Measurements from ENCODE around the gene GTPBP4.
A peak's percentile ranks its signal among the peaks of the same experiment; 100 is the strongest.

GTPBP4 gene

DNA sequence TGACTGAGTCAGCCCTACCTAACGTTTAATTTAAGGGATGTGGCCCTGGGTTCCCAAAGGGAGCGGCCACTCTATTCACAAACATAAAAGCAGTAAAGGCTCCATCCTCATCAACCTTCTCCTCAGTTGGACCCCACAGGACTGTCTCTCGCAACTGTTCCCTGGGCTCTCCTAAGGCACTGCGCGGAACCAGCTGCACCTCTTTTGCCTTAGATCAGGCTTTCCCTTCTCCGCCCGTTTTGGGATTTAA, 689 bp upstream of the GTPBP4 start:
- peaks cover 0 to 3% of the 10 kb centered on the region in 2 donors for H3K36me3 ChIP-seq (ENCODE audit: control insufficient read depth in 2 of 2, insufficient read depth in 2 of 2, low read length in 2 of 2)
- peaks cover 11 to 22% of the 10 kb centered on the region in 2 donors for H3K4me1 ChIP-seq (ENCODE audit: control insufficient read depth in 2 of 2, insufficient read depth in 2 of 2, low read length in 2 of 2)

GRCh38 chr10:988667-989545, 672 bp downstream of the GTPBP4 start:
- peak overlapping the region; percentile 89 to 96 for H3K9ac ChIP-seq (ENCODE audit: low read depth in 1 of 2, low read length in 2 of 2)
- H3K27ac ChIP-seq (ENCODE audit: low read depth in 2 of 2, low read length in 2 of 2) = peak overlapping the region; percentile 60 to 85
- peaks cover 4 to 11% of the 10 kb centered on the region in 2 donors for H3K36me3 ChIP-seq (ENCODE audit: control insufficient read depth in 2 of 2, insufficient read depth in 2 of 2, low read length in 2 of 2)
- H3K4me1 ChIP-seq (ENCODE audit: control insufficient read depth in 2 of 2, insufficient read depth in 2 of 2, low read length in 2 of 2) = peaks cover 11 to 22% of the 10 kb centered on the region in 2 donors
- H3K9me3 ChIP-seq (ENCODE audit: control insufficient read depth in 2 of 2, low read length in 2 of 2) = no peaks in the 10 kb centered on the region
- H3K27me3 ChIP-seq (ENCODE audit: control insufficient read depth in 2 of 2, insufficient read depth in 2 of 2, low read length in 2 of 2) = no peaks in the 10 kb centered on the region
- H3K4me3 ChIP-seq (ENCODE audit: low read length in 2 of 2) = peak overlapping the region; percentile 92 to 97

More for the DNA sequence above, 689 bp upstream of the GTPBP4 start:
- peak overlapping the region; percentile 89 to 96 for H3K9ac ChIP-seq (ENCODE audit: low read depth in 1 of 2, low read length in 2 of 2)
- peak overlapping the region; percentile 92 to 97 for H3K4me3 ChIP-seq (ENCODE audit: low read length in 2 of 2)
- no peaks in the 10 kb centered on the region for H3K27me3 ChIP-seq (ENCODE audit: control insufficient read depth in 2 of 2, insufficient read depth in 2 of 2, low read length in 2 of 2)
- H3K9me3 ChIP-seq (ENCODE audit: control insufficient read depth in 2 of 2, low read length in 2 of 2) = no peaks in the 10 kb centered on the region
- H3K27ac ChIP-seq (ENCODE audit: low read depth in 2 of 2, low read length in 2 of 2) = peak overlapping the region; percentile 85 to 87

GRCh38 chr10:990808-991207, 2.6 kb downstream of the GTPBP4 start:
- H3K27ac ChIP-seq (ENCODE audit: low read depth in 2 of 2, low read length in 2 of 2) = no peak overlapping the region
- H3K9me3 ChIP-seq (ENCODE audit: control insufficient read depth in 2 of 2, low read length in 2 of 2) = no peaks in the 10 kb centered on the region
- peaks cover 9 to 26% of the 10 kb centered on the region in 2 donors for H3K36me3 ChIP-seq (ENCODE audit: control insufficient read depth in 2 of 2, insufficient read depth in 2 of 2, low read length in 2 of 2)
- no peak overlapping the region for H3K4me3 ChIP-seq (ENCODE audit: low read length in 2 of 2)
- no peak overlapping the region for H3K9ac ChIP-seq (ENCODE audit: low read depth in 1 of 2, low read length in 2 of 2)
- no peaks in the 10 kb centered on the region for H3K27me3 ChIP-seq (ENCODE audit: control insufficient read depth in 2 of 2, insufficient read depth in 2 of 2, low read length in 2 of 2)
- H3K4me1 ChIP-seq (ENCODE audit: control insufficient read depth in 2 of 2, insufficient read depth in 2 of 2, low read length in 2 of 2) = peaks cover 11 to 22% of the 10 kb centered on the region in 2 donors

- Histone ChIP-seq H3K36me3 (ENCODE audit: control insufficient read depth in 2 of 2, insufficient read depth in 2 of 2, low read length in 2 of 2) (peaks cover 20 to 41% of the 10 kb centered on the region in 2 donors), H3K9me3 (ENCODE audit: control insufficient read depth in 2 of 2, low read length in 2 of 2) (no peaks in the 10 kb centered on the region), H3K9ac (ENCODE audit: low read depth in 1 of 2, low read length in 2 of 2) (no peak overlapping the region), H3K27me3 (ENCODE audit: control insufficient read depth in 2 of 2, insufficient read depth in 2 of 2, low read length in 2 of 2) (no peaks in the 10 kb centered on the region), H3K4me3 (ENCODE audit: low read length in 2 of 2) (no peak overlapping the region), H3K27ac (ENCODE audit: low read depth in 2 of 2, low read length in 2 of 2) (no peak overlapping the region), H3K4me1 (ENCODE audit: control insufficient read depth in 2 of 2, insufficient read depth in 2 of 2, low read length in 2 of 2) (peaks cover 9 to 15% of the 10 kb centered on the region in 2 donors)
Measured at GRCh38 chr10:992467-992866, 4.2 kb downstream of the GTPBP4 start.

- peaks cover 24 to 45% of the 10 kb centered on the region in 2 donors for H3K36me3 ChIP-seq (ENCODE audit: control insufficient read depth in 2 of 2, insufficient read depth in 2 of 2, low read length in 2 of 2)
- H3K9ac ChIP-seq (ENCODE audit: low read depth in 1 of 2, low read length in 2 of 2) = no peak overlapping the region
- H3K4me1 ChIP-seq (ENCODE audit: control insufficient read depth in 2 of 2, insufficient read depth in 2 of 2, low read length in 2 of 2) = peaks cover 9 to 12% of the 10 kb centered on the region in 2 donors
- no peaks in the 10 kb centered on the region for H3K27me3 ChIP-seq (ENCODE audit: control insufficient read depth in 2 of 2, insufficient read depth in 2 of 2, low read length in 2 of 2)
- no peak overlapping the region for H3K27ac ChIP-seq (ENCODE audit: low read depth in 2 of 2, low read length in 2 of 2)
- no peaks in the 10 kb centered on the region for H3K9me3 ChIP-seq (ENCODE audit: control insufficient read depth in 2 of 2, low read length in 2 of 2)
- H3K4me3 ChIP-seq (ENCODE audit: low read length in 2 of 2) = no peak overlapping the region
Measured at GRCh38 chr10:992871-993270, 4.6 kb downstream of the GTPBP4 start.

DNA sequence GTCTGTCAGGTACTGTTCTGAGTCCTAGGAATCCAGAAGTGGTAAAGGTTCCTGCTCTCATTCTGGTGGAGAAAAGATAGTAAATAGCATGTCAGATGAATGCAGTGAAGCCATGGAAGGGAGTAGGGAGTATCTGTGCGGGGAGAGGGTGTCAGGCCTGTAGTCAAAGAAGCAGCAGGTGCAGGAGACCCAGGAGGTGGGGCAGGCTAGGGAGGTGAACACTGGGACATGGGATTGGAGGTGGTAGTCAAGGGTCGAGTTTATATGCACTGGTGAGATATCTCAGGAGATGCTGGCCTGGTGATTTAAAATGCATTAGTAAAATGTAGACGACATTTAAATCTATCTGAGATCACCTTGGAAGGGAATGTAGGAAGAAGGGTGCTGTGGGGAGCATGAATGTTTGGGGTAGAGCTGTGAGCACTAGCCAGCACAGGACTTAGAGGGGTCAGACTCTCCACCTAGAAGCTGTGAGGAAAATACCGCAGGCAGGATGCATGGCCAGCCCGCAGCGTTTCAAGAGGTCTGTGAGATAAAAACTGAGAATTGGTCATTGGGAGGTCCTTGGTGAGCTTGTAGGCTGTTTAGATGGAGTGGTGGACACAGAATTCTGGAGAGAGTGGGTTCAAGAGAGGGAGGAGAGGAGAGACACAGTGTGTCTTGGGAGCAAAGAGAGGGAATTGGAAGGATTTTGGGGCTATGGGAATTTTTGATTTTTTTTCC, 6.8 kb downstream of the GTPBP4 start:
- Histone ChIP-seq H3K9ac (ENCODE audit: low read depth in 1 of 2, low read length in 2 of 2) (no peak overlapping the region), H3K27me3 (ENCODE audit: control insufficient read depth in 2 of 2, insufficient read depth in 2 of 2, low read length in 2 of 2) (no peaks in the 10 kb centered on the region), H3K9me3 (ENCODE audit: control insufficient read depth in 2 of 2, low read length in 2 of 2) (no peaks in the 10 kb centered on the region), H3K4me1 (ENCODE audit: control insufficient read depth in 2 of 2, insufficient read depth in 2 of 2, low read length in 2 of 2) (no peaks in the 10 kb centered on the region), H3K4me3 (ENCODE audit: low read length in 2 of 2) (no peak overlapping the region), H3K36me3 (ENCODE audit: control insufficient read depth in 2 of 2, insufficient read depth in 2 of 2, low read length in 2 of 2) (peaks cover 32 to 60% of the 10 kb centered on the region in 2 donors), H3K27ac (ENCODE audit: low read depth in 2 of 2, low read length in 2 of 2) (no peak overlapping the region)

- Histone ChIP-seq H3K9ac (ENCODE audit: low read depth in 1 of 2, low read length in 2 of 2) (no peak overlapping the region), H3K4me1 (ENCODE audit: control insufficient read depth in 2 of 2, insufficient read depth in 2 of 2, low read length in 2 of 2) (no peaks in the 10 kb centered on the region), H3K9me3 (ENCODE audit: control insufficient read depth in 2 of 2, low read length in 2 of 2) (no peaks in the 10 kb centered on the region), H3K27ac (ENCODE audit: low read depth in 2 of 2, low read length in 2 of 2) (no peak overlapping the region), H3K36me3 (ENCODE audit: control insufficient read depth in 2 of 2, insufficient read depth in 2 of 2, low read length in 2 of 2) (peaks cover 34 to 62% of the 10 kb centered on the region in 2 donors), H3K27me3 (ENCODE audit: control insufficient read depth in 2 of 2, insufficient read depth in 2 of 2, low read length in 2 of 2) (no peaks in the 10 kb centered on the region), H3K4me3 (ENCODE audit: low read length in 2 of 2) (no peak overlapping the region)
Measured at GRCh38 chr10:995559-995926, 7.3 kb downstream of the GTPBP4 start.

DNA sequence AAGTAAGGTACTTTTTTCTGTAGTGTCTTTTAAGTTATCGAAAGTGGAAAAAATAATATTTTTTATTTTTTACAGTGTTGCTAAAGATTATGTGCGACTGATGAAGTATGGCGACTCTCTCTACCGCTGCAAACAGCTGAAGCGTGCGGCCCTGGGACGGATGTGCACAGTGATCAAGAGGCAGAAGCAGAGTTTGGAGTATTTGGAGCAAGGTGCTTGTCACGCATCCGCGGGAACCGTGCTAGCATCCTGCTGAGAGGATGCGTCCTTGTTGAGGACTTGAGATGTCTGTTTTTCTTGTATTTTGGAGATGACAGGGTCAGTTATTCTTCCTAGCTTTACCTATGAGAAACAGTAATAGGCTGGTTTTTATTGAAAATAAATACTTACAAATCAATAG, 7.8 kb downstream of the GTPBP4 start:
- H3K9me3 ChIP-seq (ENCODE audit: control insufficient read depth in 2 of 2, low read length in 2 of 2) = no peaks in the 10 kb centered on the region
- no peak overlapping the region for H3K4me3 ChIP-seq (ENCODE audit: low read length in 2 of 2)
- H3K27me3 ChIP-seq (ENCODE audit: control insufficient read depth in 2 of 2, insufficient read depth in 2 of 2, low read length in 2 of 2) = no peaks in the 10 kb centered on the region
- no peak overlapping the region for H3K9ac ChIP-seq (ENCODE audit: low read depth in 1 of 2, low read length in 2 of 2)
- H3K27ac ChIP-seq (ENCODE audit: low read depth in 2 of 2, low read length in 2 of 2) = no peak overlapping the region
- H3K4me1 ChIP-seq (ENCODE audit: control insufficient read depth in 2 of 2, insufficient read depth in 2 of 2, low read length in 2 of 2) = no peaks in the 10 kb centered on the region
- peaks cover 38 to 64% of the 10 kb centered on the region in 2 donors for H3K36me3 ChIP-seq (ENCODE audit: control insufficient read depth in 2 of 2, insufficient read depth in 2 of 2, low read length in 2 of 2)

DNA sequence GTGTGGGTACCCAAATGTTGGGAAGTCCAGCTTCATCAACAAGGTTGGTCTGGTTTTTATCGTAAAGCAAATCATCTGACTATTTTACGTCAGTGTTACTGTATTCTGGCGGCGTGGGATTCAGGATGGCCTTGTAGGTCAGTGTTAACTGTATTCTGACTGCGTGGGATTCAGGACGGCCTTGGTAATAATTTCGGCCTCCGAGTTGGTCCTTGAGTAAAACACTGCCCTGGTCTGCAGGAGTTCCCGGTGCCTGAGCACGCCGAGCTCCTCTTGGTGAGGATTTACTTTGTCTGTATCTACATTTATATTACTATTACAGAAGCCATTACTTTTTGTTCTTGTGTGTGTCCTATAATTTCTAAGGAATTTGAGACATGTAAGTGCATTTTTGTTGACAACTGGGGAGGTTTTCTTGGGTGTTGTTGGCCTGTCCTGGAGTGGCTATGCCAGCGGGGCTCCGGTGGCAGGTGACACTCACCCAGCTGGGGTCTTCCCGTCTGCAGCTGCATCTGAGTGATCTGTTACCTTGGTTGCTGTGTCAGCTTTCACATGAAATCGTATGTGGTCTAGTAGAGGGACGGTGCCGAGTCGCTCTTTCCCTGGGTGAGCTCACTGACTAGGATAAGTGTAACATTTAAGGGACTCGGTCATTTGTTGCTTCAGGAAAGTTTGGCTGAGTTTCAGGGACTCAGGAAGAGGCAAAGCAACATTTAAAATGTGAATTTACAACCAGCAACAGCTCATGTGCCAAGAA, 9.2 kb downstream of the GTPBP4 start:
- Histone ChIP-seq H3K4me3 (ENCODE audit: low read length in 2 of 2) (no peak overlapping the region), H3K4me1 (ENCODE audit: control insufficient read depth in 2 of 2, insufficient read depth in 2 of 2, low read length in 2 of 2) (no peaks in the 10 kb centered on the region), H3K27me3 (ENCODE audit: control insufficient read depth in 2 of 2, insufficient read depth in 2 of 2, low read length in 2 of 2) (no peaks in the 10 kb centered on the region), H3K27ac (ENCODE audit: low read depth in 2 of 2, low read length in 2 of 2) (no peak overlapping the region), H3K9me3 (ENCODE audit: control insufficient read depth in 2 of 2, low read length in 2 of 2) (no peaks in the 10 kb centered on the region), H3K9ac (ENCODE audit: low read depth in 1 of 2, low read length in 2 of 2) (no peak overlapping the region), H3K36me3 (ENCODE audit: control insufficient read depth in 2 of 2, insufficient read depth in 2 of 2, low read length in 2 of 2) (peaks cover 48 to 77% of the 10 kb centered on the region in 2 donors)

Measured in mucosa of rectum (tissue), 2 donors.